GM21717 (cell line): ENCODE data around the gene HMCN1.
"Not testable (repeated sequence)": the region's sequence is repeated elsewhere in the genome, so short reads cannot be mapped to it uniquely, and the experiment has no call there.

ENCODE experiments used
- ATAC-seq: cut with Tn5 transposase; IDR thresholded peaks from one replicate; pipeline ENCODE4 v1.9.1; 2021; ENCODE audit warnings: mild to moderate bottlenecking, moderate library complexity; ENCODE audit not compliant: unreplicated experiment

Gene HMCN1

DNA sequence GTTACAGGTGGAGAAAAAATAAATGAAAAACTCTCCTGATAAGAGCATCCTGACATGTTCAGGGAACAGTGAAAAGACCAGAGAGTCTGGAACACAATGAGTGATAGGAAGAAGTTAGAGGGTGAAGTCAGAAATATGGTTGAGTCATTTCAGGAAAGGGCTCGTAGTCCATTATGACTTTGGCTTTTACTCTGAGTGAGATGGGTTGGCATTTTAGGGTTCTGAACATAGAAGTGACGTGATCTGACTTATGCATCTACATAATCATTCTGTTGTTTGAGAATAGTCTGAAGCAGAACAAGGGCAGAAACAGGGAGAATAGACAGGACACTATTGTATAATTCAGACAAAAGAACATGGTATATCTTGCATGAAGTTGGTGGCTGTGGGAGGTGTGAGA, 5.8 kb downstream of the HMCN1 start:
- peak; percentile 78 for ATAC-seq

- no peak for ATAC-seq
These were observed 7.4 kb downstream of the HMCN1 start for GRCh38 chr1:185741551-185741950.

GRCh38 chr1:185742403-185742802, 8.2 kb downstream of the HMCN1 start:
- ATAC-seq = no peak

DNA sequence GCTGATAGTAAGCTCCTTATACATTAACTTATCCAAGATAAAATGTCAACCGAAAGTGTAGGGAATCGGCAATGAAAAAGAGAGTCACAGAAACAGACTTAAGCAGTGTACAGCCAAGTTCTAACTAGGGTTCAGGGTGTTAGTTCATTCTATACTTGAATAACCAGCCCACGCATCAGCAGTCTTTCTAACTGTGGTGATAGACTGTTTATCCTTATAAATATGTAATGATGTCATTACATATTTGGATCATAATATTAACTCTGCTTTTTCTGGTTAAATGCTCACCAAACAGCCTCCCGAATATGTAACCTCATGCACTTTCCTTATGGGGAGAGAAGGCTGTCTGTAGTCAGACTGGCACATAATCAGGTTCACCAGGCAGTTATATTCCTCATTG, 11.0 kb downstream of the HMCN1 start:
- ATAC-seq = no peak

- ATAC-seq = no peak
These were observed 24.9 kb downstream of the HMCN1 start for GRCh38 chr1:185759061-185759460.

- ATAC-seq = no peak
These were observed 27.6 kb downstream of the HMCN1 start for GRCh38 chr1:185761841-185762240.

- no peak for ATAC-seq
These were observed 33.4 kb downstream of the HMCN1 start for GRCh38 chr1:185767508-185768120.

DNA sequence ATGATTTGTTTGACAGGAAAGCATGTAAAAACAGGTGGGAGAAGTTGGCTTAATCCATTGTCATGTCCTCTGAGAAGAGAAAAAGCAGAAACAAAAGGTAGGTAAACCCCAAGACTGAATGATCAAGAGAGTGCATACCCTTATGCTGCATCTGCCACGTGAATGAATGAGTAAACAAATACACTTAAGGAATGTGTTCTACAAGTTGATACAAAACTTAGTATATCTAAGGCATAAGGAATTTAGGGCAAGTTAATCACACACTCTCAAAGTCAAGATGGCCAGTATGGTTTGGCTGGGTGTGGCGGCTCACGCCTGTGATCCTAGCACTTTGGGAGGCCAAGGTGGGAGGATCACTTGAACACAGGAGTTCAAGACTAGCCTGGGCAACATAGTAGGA, 34.2 kb downstream of the HMCN1 start:
- no peak for ATAC-seq

GRCh38 chr1:185769136-185769535, 34.9 kb downstream of the HMCN1 start:
- no peak for ATAC-seq

DNA sequence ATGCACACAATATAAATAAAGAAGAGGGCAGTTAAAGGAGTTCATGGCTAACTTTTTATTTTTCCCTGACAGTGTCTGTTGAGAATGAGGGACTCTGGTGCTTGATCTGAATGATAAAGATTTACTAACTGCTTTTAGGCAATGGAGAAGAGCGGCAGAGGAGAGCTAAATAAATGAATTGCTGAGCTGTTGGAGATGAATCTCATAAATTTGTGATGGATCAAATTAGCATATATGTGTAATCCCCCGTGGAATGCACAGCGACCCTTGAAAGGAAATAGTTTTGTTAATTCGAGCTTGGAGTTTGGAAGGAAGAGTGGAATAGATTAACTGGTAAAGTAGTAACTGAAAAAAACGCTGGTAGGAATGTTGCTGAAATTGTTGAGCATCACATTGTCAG, 40.2 kb downstream of the HMCN1 start:
- ATAC-seq = no peak

DNA sequence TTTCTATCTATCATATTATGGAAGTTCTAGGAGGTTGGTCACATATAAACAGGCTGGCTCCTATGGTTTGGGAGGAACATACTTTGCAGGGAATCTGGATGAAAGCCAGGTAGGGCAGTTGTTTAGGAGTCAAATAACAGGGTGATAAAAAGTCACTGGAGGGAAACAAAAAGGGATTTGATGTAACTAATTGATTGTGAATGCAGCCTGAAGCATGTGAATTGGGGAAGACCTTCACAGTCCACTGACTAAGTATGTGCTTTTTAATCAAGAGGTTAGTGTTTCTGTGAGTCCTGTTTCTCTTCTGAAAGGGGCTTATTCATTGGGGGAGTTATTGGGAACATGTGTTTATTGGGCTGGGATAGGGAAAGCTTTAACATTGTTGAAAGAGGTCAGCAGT, 41.3 kb downstream of the HMCN1 start:
- ATAC-seq = no peak

DNA sequence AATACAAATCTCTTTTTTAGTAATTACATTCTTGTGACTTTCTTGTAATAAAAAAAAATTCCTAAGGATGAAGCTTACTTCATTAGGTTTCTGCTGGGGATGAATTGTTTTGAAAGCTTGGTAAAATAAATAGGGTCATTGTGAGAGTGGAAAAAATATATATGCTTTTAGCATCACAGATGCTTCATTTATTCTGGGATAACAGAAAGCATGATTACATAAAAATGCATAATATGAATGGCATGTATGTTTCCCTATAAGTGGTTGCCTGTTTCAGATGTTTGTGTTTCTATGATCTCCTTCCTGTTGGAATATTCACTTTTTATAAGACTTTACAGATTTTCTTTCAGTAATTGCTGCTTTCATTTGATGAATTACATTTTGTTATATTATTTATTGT, 42.3 kb downstream of the HMCN1 start:
- no peak for ATAC-seq

DNA sequence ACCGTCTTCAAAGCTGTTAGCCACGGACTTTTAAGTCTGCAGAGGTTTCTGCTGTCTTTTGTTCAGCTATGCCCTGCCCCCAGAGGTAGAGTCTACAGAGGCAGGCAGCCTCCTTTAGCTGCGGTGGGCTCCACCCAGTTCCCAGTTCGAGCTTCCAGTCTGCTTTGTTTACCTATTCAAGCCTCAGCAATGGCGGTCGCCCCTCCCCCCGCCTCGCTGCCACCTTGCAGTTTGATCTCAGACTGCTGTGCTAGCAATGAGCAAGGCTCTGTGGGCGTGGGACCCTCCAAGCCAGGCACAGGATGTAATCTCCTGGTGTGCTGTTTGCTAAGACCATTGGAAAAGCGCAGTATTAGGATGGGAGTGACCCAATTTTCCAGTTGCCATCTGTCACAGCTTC, 49.7 kb downstream of the HMCN1 start:
- ATAC-seq = not testable (repeated sequence)

- ATAC-seq = no peak
These were observed 51.4 kb downstream of the HMCN1 start for GRCh38 chr1:185785586-185785985.

GRCh38 chr1:185786524-185786923, 52.3 kb downstream of the HMCN1 start:
- ATAC-seq = no peak

- ATAC-seq = no peak
These were observed 53.0 kb downstream of the HMCN1 start for GRCh38 chr1:185787238-185787637.

- ATAC-seq = no peak
These were observed 54.2 kb downstream of the HMCN1 start for GRCh38 chr1:185788386-185788785.

GRCh38 chr1:185789501-185790193, 55.5 kb downstream of the HMCN1 start:
- no peak for ATAC-seq

GRCh38 chr1:185790194-185790735, 56.1 kb downstream of the HMCN1 start:
- no peak for ATAC-seq

GRCh38 chr1:185792040-185792439, 57.8 kb downstream of the HMCN1 start:
- ATAC-seq = no peak

DNA sequence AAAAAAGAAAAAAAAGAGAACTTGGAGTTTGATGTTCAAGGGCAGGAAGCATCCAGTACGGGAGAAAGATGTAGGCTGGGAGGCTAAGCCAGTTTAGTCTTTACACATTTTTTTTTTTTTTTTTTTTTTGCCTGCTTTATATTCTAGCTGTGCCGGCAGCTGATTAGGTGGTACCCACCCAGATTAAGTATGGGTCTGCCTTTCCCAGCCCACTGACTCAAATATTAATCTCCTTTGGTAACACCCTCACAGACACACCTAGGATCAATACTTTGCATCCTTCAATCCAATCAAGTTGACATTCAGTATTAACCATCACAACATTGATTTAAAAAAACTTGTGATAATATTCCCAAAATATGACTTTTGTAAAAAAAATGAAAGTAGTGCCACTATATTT, 60.3 kb downstream of the HMCN1 start:
- not testable (repeated sequence) for ATAC-seq

GRCh38 chr1:185795181-185795580, 61.0 kb downstream of the HMCN1 start:
- no peak for ATAC-seq

DNA sequence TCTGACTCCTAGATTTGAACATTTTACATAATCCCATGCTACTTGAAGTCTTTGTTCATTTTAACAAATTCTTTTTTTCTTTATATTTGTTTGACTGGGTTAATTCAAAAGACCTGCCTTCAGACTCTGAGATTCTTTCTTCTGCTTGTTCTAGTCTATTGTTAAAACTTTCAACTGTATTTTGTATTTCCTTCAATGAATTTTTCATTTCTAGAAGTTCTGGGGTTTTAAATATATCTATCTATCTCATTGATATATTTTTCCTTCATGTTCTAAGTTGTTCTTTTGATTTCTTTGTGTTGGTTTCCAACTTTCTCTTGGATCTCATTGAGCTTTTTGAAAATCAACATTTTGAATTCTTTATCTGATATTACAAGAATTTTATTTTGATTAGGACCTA, 64.3 kb downstream of the HMCN1 start:
- no peak for ATAC-seq
